Measurements from ENCODE around the gene ATG4A. TPM values are rescaled to one million over a fixed set of nuclear protein-coding genes. Genes with fewer than 3 reads are reported as not detected.

ATG4A gene
- total RNA-seq, 4 donors from 2014 or later: 9.9 to 27.5 (median 17.3) TPM

GRCh38 chrX:108148524-108148923, 56.9 kb downstream of the ATG4A start:
- peaks cover 0 to 3% (median 0%) of the 10 kb centered on the region in 3 donors for H3K36me3 ChIP-seq
- no peak overlapping the region for H3K27ac ChIP-seq
- TF ChIP-seq CTCF (IDR thresholded peaks at IDR 0.05) (no peak), POLR2A (IDR thresholded peaks at IDR 0.05) (no peak)
- no peak for DNase-seq
- no peak overlapping the region for H3K4me3 ChIP-seq
- H3K4me1 ChIP-seq: no peaks in the 10 kb centered on the region
- no peaks in the 10 kb centered on the region for H3K9me3 ChIP-seq
- H3K27me3 ChIP-seq: no peaks in the 10 kb centered on the region

GRCh38 chrX:108156082-108156481, 64.5 kb downstream of the ATG4A start:
- Histone ChIP-seq H3K4me1 (no peaks in the 10 kb centered on the region), H3K36me3 (peaks cover 0 to 1% (median 0%) of the 10 kb centered on the region in 3 donors), H3K9me3 (no peaks in the 10 kb centered on the region), H3K4me3 (no peak overlapping the region), H3K27ac (no peak overlapping the region), H3K27me3 (no peaks in the 10 kb centered on the region)
- DNase-seq: no peak
- TF ChIP-seq CTCF (IDR thresholded peaks at IDR 0.05): no peak
- TF ChIP-seq POLR2A (IDR thresholded peaks at IDR 0.05): no peak

- Histone ChIP-seq H3K27me3 (no peaks in the 10 kb centered on the region), H3K4me1 (no peaks in the 10 kb centered on the region), H3K9me3 (no peaks in the 10 kb centered on the region), H3K4me3 (no peak overlapping the region), H3K36me3 (no peaks in the 10 kb centered on the region), H3K27ac (no peak overlapping the region)
- TF ChIP-seq CTCF (IDR thresholded peaks at IDR 0.05) (no peak), POLR2A (IDR thresholded peaks at IDR 0.05) (no peak)
- no peak for DNase-seq
Observed at GRCh38 chrX:108156934-108157466, 65.4 kb downstream of the ATG4A start.

- no peak for DNase-seq
- TF ChIP-seq CTCF (IDR thresholded peaks at IDR 0.05) (no peak), POLR2A (IDR thresholded peaks at IDR 0.05) (no peak)
- Histone ChIP-seq H3K4me3 (no peak overlapping the region), H3K4me1 (no peaks in the 10 kb centered on the region), H3K27me3 (no peaks in the 10 kb centered on the region), H3K36me3 (no peaks in the 10 kb centered on the region), H3K27ac (no peak overlapping the region), H3K9me3 (no peaks in the 10 kb centered on the region)
Observed at GRCh38 chrX:108157628-108158027, 66.0 kb downstream of the ATG4A start.

- no peaks in the 10 kb centered on the region for H3K4me1 ChIP-seq
- no peaks in the 10 kb centered on the region for H3K27me3 ChIP-seq
- H3K36me3 ChIP-seq: no peaks in the 10 kb centered on the region
- no peak for DNase-seq
- H3K9me3 ChIP-seq: no peaks in the 10 kb centered on the region
- no peak overlapping the region for H3K4me3 ChIP-seq
- H3K27ac ChIP-seq: no peak overlapping the region
- TF ChIP-seq CTCF (IDR thresholded peaks at IDR 0.05): no peak
- TF ChIP-seq POLR2A (IDR thresholded peaks at IDR 0.05): no peak
Observed at GRCh38 chrX:108159028-108159670, 67.6 kb downstream of the ATG4A start.
